DOHH2 (cell line): ENCODE measurements around the gene SCUBE1.

Source experiments
- H3F3A ChIP-seq: fragments of 200-600 bp; sonication (generic), shearing (Covaris generic); 2 replicates; pipeline ENCODE4 v1.6.0; 2016; ENCODE audit warnings: antibody characterized with exemption, mild to moderate bottlenecking; ENCODE audit not compliant: control insufficient read depth, insufficient read depth
- H3K27ac ChIP-seq: fragments of 200-600 bp; sonication (generic); 2 replicates; pipeline ENCODE4 v1.5.1; 2014; ENCODE audit warnings: low read depth, mild to moderate bottlenecking, low read length, moderate library complexity
- H3K27me3 ChIP-seq: fragments of 200-600 bp; sonication (generic); 2 replicates; pipeline ENCODE4 v1.6.1; 2014; ENCODE audit warnings: mild to moderate bottlenecking, low read length, mixed read lengths; ENCODE audit not compliant: control insufficient read depth
- H3K36me3 ChIP-seq: fragments of 200-600 bp; sonication (generic); 2 replicates; pipeline ENCODE4 v1.6.1; 2014; ENCODE audit warnings: mild to moderate bottlenecking, low read length, moderate library complexity, mixed read lengths; ENCODE audit not compliant: control insufficient read depth
- H3K4me1 ChIP-seq: fragments of 200-600 bp; sonication (generic); 2 replicates; pipeline ENCODE4 v1.6.1; 2014; ENCODE audit warnings: mild to moderate bottlenecking, low read length, mixed read lengths; ENCODE audit not compliant: control insufficient read depth
- H3K4me2 ChIP-seq: fragments of 200-600 bp; sonication (generic); 2 replicates; pipeline ENCODE4 v1.6.0; 2014; ENCODE audit warnings: mild to moderate bottlenecking, low read length, moderate library complexity
- H3K4me3 ChIP-seq: fragments of 200-600 bp; sonication (generic); 2 replicates; pipeline ENCODE4 v1.5.1; 2014; ENCODE audit warnings: mild to moderate bottlenecking, low read length, mixed read lengths
- H3K79me2 ChIP-seq: fragments of 200-600 bp; sonication (generic); 2 replicates; pipeline ENCODE4 v1.6.1; 2014; ENCODE audit warnings: mild to moderate bottlenecking, low read length, mixed read lengths; ENCODE audit not compliant: control insufficient read depth
- H3K9me2 ChIP-seq: fragments of 200-600 bp; sonication (generic); replicated peaks from 2 replicates; pipeline ENCODE4 v1.6.1; 2014; ENCODE audit warnings: mild to moderate bottlenecking, low read length, mixed read lengths; ENCODE audit not compliant: control insufficient read depth
- H3K9me3 ChIP-seq: fragments of 200-600 bp; sonication (generic); 2 replicates; pipeline ENCODE4 v1.6.1; 2014; ENCODE audit warnings: antibody characterized with exemption, low read length, mixed read lengths; ENCODE audit not compliant: control insufficient read depth, insufficient read depth
- H4K20me1 ChIP-seq: fragments of 200-600 bp; sonication (generic); 2 replicates; pipeline ENCODE4 v1.6.0; 2014; ENCODE audit warnings: low read depth, mild to moderate bottlenecking, antibody characterized with exemption, low read length, moderate library complexity; ENCODE audit not compliant: control insufficient read depth, insufficient read depth
- CTCF ChIP-seq: fragments of 200-600 bp; sonication (generic); IDR thresholded peaks from one replicate; pipeline ENCODE4 v1.5.1; 2014; ENCODE audit warnings: antibody characterized with exemption, mild to moderate bottlenecking, low read depth, low read length; ENCODE audit not compliant: poor library complexity, severe bottlenecking
- EZH2phosphoT487 ChIP-seq: fragments of 200-600 bp; sonication (generic); IDR thresholded peaks from 2 replicates; pipeline ENCODE4 v1.6.1; 2017; ENCODE audit warnings: borderline replicate concordance, mild to moderate bottlenecking, antibody characterized with exemption, low read length, moderate library complexity, mixed read lengths

The SCUBE1 gene

GRCh38 chr22:43381693-43382092 is 38.5 kb upstream of the SCUBE1 start:
- no peak overlapping the region for H3K4me2 ChIP-seq
- H3K4me1 ChIP-seq, result no peaks in the 10 kb centered on the region
- no peaks in the 10 kb centered on the region for H3F3A ChIP-seq
- no peak overlapping the region for H3K4me3 ChIP-seq
- H3K9me2 ChIP-seq, result no peaks in the 10 kb centered on the region
- no peaks in the 10 kb centered on the region for H3K79me2 ChIP-seq
- no peaks in the 10 kb centered on the region for H3K9me3 ChIP-seq
- H3K27me3 ChIP-seq, result peaks cover 24% of the 10 kb centered on the region
- no peaks in the 10 kb centered on the region for H4K20me1 ChIP-seq
- no peak for TF ChIP-seq EZH2phosphoT487
- TF ChIP-seq CTCF, result no peak
- no peaks in the 10 kb centered on the region for H3K36me3 ChIP-seq
- H3K27ac ChIP-seq, result no peak overlapping the region

GRCh38 chr22:43377896-43378704 is 34.9 kb upstream of the SCUBE1 start:
- Histone ChIP-seq H3K9me2 (no peaks in the 10 kb centered on the region), H3K4me2 (no peak overlapping the region), H3K36me3 (no peaks in the 10 kb centered on the region), H3K27me3 (peaks cover 25% of the 10 kb centered on the region), H3K27ac (no peak overlapping the region), H3K9me3 (no peaks in the 10 kb centered on the region), H4K20me1 (no peaks in the 10 kb centered on the region), H3K4me1 (no peaks in the 10 kb centered on the region), H3F3A (no peaks in the 10 kb centered on the region), H3K4me3 (no peak overlapping the region), H3K79me2 (no peaks in the 10 kb centered on the region)
- TF ChIP-seq EZH2phosphoT487 (no peak), CTCF (no peak)

- H3K9me2 ChIP-seq, result no peaks in the 10 kb centered on the region
- no peak for TF ChIP-seq CTCF
- no peak for TF ChIP-seq EZH2phosphoT487
- no peak overlapping the region for H3K27ac ChIP-seq
- H3K79me2 ChIP-seq, result no peaks in the 10 kb centered on the region
- no peak overlapping the region for H3K4me2 ChIP-seq
- H3K9me3 ChIP-seq, result no peaks in the 10 kb centered on the region
- no peaks in the 10 kb centered on the region for H3K36me3 ChIP-seq
- H3K27me3 ChIP-seq, result peaks cover 25% of the 10 kb centered on the region
- H3K4me1 ChIP-seq, result no peaks in the 10 kb centered on the region
- no peaks in the 10 kb centered on the region for H4K20me1 ChIP-seq
- no peaks in the 10 kb centered on the region for H3F3A ChIP-seq
- no peak overlapping the region for H3K4me3 ChIP-seq
Observed at GRCh38 chr22:43377548-43377895, 34.4 kb upstream of the SCUBE1 start.
